NCI-H345 (cell line): ENCODE results near the gene CRYBG2.
"Not testable (repeated sequence)": the region's sequence is repeated elsewhere in the genome, so short reads cannot be mapped to it uniquely, and the experiment has no call there.

Experiments used
- DNase-seq: peaks from one replicate; lab custom pipeline; 2025; lab: John Stamatoyannopoulos, UW

CRYBG2 gene, protein sequence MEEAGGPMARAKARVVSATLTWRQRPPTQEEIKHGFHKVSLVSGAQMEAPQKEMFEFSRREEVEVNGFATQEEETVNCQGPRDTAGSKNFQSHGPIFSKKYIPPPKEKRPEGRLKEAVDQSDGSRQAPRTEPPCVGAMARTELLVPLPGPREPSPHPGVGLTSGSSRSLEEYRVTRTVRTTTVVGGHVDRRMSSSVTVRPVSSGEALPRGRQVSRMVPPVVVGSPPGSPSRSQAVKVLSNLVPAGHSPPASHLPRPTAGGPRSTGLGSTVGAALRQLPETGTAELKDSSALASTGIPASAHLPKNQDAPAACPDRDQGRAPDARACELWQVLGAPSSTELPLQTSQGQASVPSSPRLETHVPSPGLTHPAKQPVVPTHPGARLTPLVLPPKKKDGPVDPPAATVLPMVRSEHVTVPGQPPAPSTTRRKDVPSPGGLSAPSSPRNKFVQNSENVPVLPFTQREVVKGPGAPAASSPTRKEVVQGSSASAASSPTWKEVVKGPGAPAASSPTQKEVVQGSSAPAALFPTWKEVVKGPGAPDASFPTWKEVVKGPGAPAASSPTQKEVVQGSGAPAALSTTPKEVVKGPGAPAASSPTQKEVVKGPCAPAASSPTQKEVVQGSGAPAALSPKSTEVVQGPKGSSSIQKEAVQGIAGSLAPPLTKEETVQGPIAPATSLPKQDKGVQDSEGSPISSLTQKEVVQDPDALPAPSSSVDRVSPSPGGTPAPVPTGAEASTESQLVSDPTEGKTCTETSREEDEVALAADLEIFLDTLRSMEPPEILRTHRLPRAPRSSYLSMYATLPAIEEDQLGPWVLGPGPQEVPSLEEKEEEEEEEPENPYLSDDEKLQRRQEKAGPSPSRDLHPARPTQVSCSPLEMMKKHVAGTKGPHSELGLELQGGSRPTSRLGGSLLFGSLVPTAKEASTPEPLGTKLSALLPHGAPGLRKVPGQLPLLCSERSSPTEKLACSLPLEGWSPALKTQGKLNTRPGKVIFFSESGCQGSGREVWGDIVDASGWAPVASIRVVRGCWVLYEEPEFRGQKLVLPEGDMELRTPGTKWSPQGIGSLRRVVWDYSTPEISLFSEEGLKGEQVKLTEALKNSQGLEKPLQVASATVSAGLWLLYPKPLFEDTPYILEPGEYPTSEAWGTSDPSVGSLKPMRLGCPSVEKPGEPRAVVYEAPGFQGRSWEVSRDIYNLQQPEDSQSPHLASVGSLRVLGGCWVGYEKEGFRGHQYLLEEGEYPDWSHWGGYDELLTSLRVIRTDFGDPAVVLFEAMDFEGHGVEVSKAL (N-terminal part only)

GRCh38 chr1:26353976-26354820, at the start of gene CRYBG2:
TSS of gene CRYBG2 (minus strand) at chr1:26354130. CDS start at chr1:26346657, 7,473 bp downstream.
- no peak for DNase-seq

DNA sequence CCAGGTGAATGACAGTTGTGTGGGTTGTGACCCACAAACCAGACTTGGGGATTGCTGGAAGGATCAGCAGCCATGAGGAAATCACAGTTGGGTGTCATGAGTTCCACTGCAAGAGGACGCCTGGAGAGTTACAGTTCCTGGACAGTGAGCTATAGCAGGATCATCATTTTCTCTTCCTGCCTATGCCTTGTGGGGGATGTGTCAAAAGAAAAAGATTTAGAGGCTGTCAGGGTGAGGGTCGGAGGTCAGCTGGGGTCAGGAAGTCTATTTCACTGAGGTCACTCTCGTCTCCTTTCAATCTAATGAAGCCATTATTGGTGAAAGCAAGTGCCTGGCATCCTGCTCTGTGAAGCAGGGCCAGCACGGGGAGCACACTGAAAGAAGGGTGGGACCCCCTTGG, 49.7 kb upstream of the CRYBG2 start:
- no peak for DNase-seq

DNA sequence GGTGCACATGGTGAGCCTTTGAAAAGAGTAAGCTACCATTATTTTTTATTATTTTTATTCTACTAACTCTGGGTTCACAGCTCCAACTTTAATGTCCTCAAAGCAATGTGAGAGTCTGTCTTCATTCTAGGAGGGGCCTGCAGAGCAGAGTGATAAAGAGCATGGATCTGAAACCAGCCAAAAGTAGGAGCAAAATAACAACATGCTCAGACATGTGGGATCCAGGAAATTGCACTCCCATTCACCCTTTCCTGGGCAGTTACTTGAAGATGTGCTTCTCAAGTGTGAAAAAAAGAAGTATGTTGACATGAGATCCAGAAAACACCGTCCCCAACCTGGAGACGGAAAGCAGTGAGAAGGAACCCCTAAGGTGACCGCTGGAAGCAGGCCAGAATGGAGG, 48.0 kb upstream of the CRYBG2 start:
- no peak for DNase-seq

- DNase-seq: no peak
These were observed 45.1 kb upstream of the CRYBG2 start for GRCh38 chr1:26399034-26399433.

- DNase-seq: no peak
These were observed 41.8 kb upstream of the CRYBG2 start for GRCh38 chr1:26395754-26396153.

DNA sequence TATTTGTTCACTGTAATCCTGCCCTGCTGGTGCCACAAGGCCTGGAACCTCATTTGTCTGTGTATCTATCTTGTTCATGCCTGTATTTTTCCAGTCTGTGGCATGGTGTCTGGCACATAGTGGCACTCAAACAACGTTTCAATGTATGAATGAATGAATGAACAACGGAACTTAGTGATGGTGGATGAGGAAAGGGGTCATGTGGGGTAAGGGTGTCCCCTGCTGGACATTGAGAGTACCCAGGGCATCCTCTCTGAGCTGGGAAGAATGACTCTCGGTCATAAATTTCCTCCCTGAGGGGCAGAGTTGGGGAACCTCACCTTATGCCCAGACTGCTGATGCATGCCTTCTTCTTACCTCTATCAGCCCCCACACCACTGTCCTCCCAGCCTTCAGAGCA, 37.5 kb upstream of the CRYBG2 start:
- DNase-seq: peak; percentile 3

- DNase-seq: no peak
These were observed 35.8 kb upstream of the CRYBG2 start for GRCh38 chr1:26389604-26390247.

DNA sequence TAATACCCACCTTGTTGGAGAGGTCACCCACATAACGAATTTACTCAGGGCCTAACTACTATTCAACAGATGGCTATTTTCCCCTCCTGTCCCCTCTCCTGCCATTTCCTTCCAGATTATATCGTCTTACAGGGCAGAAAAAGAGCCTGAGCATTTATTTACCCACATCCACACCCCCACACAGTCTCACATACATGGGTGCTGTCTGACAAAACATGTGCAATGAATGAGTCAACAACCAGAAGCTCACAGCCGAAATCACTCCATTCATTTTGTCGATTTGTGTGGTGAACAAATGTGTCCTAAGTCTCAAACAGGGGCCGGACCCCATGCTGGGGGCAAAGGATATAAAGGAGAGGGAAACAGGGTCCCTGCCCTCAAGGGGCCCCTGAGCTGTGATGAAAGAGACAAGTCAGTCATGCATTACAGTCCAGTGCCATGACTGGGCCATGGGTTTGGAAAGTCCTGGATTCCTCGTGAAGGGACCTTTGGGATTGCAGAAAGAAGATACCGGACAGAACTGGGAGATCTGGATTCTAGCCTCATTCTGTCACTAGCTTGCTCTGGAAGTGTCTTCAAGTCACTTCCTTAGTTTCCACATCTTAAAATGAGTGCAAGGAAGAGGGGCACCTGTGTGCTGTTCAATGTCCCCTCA, 35.0 kb upstream of the CRYBG2 start:
- no peak for DNase-seq

- DNase-seq: no peak
These were observed 33.5 kb upstream of the CRYBG2 start for GRCh38 chr1:26387447-26387846.

GRCh38 chr1:26385063-26385462, 31.1 kb upstream of the CRYBG2 start:
- not testable (repeated sequence) for DNase-seq

- DNase-seq: no peak
These were observed 30.1 kb upstream of the CRYBG2 start for GRCh38 chr1:26384076-26384475.

- DNase-seq: no peak
These were observed 24.9 kb upstream of the CRYBG2 start for GRCh38 chr1:26378879-26379251.

GRCh38 chr1:26378088-26378878, 24.4 kb upstream of the CRYBG2 start:
- no peak for DNase-seq

DNA sequence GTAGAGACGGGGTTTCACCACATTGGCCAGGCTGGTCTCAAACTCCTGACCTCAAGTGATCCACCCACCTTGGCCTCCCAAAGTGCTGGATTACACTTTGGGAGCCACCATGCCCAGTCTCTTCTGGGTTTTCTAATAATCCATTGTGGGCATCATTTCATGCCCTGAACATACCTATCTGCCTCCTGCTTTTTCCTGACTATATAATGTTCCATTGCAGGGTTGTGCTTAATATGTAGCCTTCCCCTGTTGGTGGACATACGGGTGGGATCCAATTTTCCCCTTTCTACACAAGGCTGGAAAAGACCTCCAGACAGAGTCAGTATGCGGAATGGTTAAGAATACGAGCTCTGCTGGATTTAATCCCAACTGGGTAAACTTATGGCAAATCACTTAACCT, 22.1 kb upstream of the CRYBG2 start:
- DNase-seq: no peak

- DNase-seq: no peak
These were observed 21.2 kb upstream of the CRYBG2 start for GRCh38 chr1:26375081-26375480.

DNA sequence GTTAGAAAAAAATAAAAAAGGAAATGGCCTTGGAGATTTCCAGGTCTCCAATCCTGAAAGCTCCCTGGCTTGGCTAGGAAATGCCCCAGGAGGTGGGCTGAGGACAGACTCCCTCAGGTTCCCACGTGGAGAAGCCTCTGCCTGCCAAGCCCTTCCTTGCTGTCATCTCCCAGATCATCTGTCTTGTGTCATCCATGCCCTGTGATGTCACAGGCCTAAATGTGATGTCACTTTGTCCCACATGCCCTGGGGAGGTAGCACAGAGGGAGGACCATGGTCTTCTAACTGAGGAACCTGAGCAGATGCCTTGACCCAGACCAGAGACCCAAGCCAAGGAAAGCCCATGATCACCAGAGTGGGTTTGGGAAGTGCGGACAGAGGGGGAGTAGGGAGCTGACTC, 20.4 kb upstream of the CRYBG2 start:
- not testable (repeated sequence) for DNase-seq

DNA sequence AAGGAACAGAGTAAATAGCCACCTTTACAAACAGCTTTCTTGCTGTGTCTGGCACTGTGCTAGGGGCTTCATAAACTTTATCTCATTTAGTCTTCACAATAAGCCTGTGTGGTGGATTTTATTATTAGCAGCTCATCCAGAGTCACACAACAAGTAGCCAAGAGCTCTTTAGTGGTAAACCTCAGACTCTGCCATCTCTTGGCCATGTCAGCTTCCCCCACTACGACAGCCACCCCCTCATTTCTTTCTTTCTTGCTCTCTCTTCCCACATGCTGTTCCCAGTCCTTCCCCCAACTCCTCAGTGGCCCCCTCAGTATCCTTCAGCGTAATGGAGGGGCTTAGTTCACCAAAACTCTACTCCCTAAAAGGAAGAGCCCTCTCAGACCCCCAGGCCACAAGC, 19.9 kb upstream of the CRYBG2 start:
- no peak for DNase-seq

DNA sequence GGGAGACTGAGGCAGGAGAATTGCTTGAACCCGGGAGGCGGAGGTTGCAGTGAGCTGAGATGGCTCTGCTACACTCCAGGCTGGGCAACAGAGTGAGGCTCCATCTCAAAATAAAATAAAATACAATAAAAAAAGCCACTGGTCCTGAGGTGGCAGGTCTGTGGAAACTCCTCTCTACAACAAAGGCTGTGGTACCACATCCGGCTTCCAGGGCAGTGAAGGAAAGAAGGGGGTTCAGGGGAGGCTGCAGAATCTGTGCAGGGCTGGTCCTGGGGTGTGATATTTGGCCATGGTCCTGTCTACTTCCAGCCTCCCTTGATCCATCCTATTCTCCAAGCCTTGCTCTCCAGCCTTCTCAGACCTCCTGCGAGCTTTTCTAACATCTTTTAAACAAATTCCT, 19.4 kb upstream of the CRYBG2 start:
- DNase-seq: no peak

GRCh38 chr1:26372611-26373010, 18.7 kb upstream of the CRYBG2 start, which contains the start of gene ZNF683:
TSS of gene ZNF683 (minus strand) at chr1:26372750. CDS start at chr1:26368571, 4,179 bp downstream.
- DNase-seq: not testable (repeated sequence)
